ENCODE measurements around the gene DDX39B.
"Not testable (repeated sequence)": the region's sequence is repeated elsewhere in the genome, so short reads cannot be mapped to it uniquely, and the experiment has no call there.

The DDX39B gene

DNA sequence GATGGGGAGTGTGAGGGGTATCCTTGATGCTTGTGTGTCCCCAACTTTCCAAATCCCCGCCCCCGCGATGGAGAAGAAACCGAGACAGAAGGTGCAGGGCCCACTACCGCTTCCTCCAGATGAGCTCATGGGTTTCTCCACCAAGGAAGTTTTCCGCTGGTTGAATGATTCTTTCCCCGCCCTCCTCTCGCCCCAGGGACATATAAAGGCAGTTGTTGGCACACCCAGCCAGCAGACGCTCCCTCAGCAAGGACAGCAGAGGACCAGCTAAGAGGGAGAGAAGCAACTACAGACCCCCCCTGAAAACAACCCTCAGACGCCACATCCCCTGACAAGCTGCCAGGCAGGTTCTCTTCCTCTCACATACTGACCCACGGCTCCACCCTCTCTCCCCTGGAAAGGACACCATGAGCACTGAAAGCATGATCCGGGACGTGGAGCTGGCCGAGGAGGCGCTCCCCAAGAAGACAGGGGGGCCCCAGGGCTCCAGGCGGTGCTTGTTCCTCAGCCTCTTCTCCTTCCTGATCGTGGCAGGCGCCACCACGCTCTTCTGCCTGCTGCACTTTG, 33.6 kb upstream of the DDX39B start, which contains the start of gene TNF:
Gene TNF (plus strand): TSS at position 231 of the 567 bp plus-strand sequence. CDS start 177 bp downstream, at position 408.
- DNase-seq (ENCODE audit: low read depth): no peak

DNA sequence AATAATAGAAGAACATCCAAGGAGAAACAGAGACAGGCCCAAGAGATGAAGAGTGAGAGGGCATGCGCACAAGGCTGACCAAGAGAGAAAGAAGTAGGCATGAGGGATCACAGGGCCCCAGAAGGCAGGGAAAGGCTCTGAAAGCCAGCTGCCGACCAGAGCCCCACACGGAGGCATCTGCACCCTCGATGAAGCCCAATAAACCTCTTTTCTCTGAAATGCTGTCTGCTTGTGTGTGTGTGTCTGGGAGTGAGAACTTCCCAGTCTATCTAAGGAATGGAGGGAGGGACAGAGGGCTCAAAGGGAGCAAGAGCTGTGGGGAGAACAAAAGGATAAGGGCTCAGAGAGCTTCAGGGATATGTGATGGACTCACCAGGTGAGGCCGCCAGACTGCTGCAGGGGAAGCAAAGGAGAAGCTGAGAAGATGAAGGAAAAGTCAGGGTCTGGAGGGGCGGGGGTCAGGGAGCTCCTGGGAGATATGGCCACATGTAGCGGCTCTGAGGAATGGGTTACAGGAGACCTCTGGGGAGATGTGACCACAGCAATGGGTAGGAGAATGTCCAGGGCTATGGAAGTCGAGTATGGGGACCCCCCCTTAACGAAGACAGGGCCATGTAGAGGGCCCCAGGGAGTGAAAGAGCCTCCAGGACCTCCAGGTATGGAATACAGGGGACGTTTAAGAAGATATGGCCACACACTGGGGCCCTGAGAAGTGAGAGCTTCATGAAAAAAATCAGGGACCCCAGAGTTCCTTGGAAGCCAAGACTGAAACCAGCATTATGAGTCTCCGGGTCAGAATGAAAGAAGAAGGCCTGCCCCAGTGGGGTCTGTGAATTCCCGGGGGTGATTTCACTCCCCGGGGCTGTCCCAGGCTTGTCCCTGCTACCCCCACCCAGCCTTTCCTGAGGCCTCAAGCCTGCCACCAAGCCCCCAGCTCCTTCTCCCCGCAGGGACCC, 32.6 kb upstream of the DDX39B start:
- DNase-seq (ENCODE audit: low read depth): no peak

DNA sequence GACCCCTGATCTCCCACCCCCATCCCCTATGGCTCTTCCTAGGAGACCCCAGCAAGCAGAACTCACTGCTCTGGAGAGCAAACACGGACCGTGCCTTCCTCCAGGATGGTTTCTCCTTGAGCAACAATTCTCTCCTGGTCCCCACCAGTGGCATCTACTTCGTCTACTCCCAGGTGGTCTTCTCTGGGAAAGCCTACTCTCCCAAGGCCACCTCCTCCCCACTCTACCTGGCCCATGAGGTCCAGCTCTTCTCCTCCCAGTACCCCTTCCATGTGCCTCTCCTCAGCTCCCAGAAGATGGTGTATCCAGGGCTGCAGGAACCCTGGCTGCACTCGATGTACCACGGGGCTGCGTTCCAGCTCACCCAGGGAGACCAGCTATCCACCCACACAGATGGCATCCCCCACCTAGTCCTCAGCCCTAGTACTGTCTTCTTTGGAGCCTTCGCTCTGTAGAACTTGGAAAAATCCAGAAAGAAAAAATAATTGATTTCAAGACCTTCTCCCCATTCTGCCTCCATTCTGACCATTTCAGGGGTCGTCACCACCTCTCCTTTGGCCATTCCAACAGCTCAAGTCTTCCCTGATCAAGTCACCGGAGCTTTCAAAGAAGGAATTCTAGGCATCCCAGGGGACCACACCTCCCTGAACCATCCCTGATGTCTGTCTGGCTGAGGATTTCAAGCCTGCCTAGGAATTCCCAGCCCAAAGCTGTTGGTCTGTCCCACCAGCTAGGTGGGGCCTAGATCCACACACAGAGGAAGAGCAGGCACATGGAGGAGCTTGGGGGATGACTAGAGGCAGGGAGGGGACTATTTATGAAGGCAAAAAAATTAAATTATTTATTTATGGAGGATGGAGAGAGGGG, 31.7 kb upstream of the DDX39B start:
- DNase-seq (ENCODE audit: low read depth): no peak

DNA sequence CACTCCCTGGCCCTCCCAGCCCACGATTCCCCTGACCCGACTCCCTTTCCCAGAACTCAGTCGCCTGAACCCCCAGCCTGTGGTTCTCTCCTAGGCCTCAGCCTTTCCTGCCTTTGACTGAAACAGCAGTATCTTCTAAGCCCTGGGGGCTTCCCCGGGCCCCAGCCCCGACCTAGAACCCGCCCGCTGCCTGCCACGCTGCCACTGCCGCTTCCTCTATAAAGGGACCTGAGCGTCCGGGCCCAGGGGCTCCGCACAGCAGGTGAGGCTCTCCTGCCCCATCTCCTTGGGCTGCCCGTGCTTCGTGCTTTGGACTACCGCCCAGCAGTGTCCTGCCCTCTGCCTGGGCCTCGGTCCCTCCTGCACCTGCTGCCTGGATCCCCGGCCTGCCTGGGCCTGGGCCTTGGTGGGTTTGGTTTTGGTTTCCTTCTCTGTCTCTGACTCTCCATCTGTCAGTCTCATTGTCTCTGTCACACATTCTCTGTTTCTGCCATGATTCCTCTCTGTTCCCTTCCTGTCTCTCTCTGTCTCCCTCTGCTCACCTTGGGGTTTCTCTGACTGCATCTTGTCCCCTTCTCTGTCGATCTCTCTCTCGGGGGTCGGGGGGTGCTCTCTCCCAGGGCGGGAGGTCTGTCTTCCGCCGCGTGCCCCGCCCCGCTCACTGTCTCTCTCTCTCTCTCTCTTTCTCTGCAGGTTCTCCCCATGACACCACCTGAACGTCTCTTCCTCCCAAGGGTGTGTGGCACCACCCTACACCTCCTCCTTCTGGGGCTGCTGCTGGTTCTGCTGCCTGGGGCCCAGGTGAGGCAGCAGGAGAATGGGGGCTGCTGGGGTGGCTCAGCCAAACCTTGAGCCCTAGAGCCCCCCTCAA, 30.5 kb upstream of the DDX39B start, which contains the start of gene LTA:
Gene LTA (plus strand): TSS at position 249 of the 871 bp plus-strand sequence. CDS start 454 bp downstream, at position 703.
- DNase-seq (ENCODE audit: low read depth): no peak

DNA sequence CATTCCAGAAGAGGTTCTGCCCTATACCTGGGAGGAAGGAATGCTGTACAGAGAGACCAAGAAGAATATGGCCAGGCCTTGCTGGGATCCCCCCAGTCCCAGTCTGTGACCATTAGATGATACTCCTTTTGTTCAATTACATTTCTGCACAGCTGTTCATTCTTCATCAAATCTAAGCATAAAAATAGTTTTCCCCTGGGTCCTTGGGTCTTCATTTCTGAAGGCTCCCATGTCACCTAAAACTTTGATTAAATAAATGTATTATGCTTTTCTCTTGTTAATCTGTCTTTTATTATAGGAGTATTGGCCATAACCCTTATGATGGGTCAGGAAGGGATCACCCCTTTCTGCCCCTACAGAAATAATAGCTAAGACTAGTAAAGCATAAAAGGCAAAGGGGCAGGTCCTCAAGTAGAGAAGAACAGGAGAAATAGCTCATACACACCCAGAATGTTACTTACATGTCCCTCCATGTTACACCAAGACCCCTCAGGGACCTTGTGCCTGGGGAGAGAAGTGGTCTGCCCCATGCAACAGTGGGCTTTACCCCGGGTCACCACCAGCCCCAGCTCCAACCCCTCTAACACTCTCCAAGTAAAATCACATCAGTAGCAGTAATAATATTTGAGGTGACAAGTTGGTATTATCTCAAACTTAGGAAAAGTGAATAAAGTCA, 28.2 kb upstream of the DDX39B start:
- no peak for DNase-seq (ENCODE audit: low read depth)

DNA sequence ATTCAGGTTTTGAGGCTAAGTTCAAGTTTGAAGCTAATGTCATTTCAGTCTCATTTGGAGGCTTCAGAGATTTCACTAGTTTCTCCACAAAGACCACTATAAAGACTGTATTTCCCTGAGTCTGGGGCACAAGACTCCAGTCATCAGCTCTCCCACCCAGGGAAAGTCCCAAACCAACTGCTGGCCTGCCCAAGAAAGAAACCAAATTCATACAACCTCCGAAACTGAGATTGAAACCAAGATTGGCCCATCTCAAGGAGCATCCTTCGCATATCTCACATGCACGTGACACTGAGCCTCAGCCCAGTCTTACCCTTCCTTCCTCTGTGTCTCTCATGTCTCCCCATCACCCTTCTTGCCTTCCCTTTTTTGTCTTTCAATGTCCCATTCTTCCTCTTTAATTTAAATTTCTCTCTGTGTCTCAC, 26.7 kb upstream of the DDX39B start:
- no peak for DNase-seq (ENCODE audit: low read depth)

DNA sequence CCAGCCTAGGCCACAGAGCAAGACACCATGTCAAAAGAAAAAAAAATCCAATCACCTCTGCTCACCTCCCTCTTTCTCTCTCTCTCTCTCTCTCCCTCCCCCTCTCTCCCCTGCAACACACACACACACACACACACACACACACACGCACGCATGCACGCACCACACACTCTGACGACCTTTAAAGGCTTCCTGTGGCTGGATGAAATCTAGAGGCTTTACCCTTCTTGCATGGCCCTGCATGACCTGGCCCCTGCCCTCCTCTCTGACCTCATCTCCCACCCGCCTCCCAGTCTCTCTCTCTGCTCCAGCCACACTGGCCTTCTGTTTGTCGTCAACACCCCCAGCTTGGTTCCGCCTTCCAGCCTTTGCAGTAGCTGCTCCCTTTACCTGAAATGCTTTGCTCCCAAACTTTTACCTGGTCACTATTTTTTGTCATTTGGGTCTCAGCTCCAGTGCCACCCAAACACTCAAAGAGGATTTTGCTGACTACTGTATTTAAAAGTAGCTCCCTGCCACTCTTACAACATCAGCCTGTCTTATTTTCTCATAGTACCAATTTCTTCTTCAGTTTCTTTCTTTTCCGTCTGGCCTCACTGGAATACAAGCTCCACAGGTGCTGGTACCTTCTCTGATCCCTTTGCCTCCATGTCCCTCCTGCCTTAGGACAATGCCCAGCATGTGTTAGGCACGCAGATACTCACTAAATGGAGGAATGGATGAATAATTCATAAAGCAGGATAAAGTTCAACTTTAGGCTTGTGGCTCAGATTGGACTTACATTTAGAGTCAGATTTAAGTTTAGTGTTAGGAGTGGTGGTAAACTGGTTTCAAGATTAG, 25.9 kb upstream of the DDX39B start:
- no peak for DNase-seq (ENCODE audit: low read depth)

GRCh38 chr6:31560697-31561058, 18.9 kb upstream of the DDX39B start:
- DNase-seq (ENCODE audit: low read depth): no peak

GRCh38 chr6:31559958-31560696, 18.3 kb upstream of the DDX39B start:
- no peak for DNase-seq (ENCODE audit: low read depth)

DNA sequence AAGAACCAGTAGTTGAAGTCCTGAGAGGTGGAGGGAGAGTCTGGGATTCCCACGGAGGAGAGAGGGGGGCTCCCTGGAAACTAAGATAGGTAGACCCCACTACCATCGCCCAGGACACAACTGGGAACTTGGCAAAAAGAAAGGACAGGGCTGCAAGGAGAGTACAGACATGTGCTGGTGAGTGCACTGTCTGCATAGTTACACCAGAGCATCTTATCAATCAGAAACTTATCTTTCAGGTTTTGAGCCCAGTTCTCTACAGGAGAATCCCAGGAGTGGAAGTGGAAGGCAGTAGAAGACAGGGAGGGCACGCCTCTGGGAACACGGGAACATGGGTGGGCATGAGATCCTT, 17.8 kb upstream of the DDX39B start:
- DNase-seq (ENCODE audit: low read depth): no peak

DNA sequence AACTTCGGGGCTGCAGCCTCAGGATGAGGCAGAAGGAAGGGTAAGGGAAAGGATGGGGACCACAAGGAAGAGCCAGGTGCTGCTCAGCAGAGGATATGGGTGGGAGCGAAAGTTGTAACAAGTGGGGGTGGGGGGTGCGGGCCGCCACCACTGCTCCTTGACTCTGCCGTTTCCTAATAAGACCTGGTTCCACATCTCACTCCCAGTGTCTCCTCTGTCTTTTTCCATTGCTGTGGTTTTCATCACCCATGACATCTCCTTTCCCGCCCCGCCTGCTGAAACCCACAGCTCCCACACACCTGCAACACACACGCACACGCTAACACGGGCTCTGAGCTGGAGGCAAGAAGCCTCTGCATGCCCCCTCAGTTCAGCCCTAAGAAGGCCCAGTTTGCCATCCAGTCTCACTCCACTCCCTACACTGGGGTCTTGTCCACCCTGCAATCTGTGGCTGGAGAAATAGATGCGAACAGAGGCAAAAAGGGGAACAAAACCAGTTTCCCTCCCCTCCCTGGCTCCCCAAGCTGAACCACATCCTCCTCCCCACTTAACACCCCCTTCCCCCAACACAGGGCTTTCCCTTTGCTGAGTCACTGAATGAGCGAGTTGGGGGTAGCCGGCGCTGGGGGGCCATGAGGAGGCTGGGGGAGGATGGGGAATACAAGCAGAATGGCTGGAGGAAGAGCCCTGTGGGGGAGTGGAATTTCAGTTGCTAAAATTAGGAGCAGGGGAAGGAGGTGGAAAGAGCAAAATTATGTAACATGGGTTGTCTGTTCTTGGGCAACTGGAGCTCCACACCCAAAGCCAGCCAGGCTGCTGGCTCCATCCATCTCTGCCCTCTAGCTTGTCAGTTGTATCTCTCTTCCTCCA, 17.1 kb upstream of the DDX39B start:
- DNase-seq (ENCODE audit: low read depth): no peak

- DNase-seq (ENCODE audit: low read depth): no peak
Measured at GRCh38 chr6:31558318-31558625, 16.5 kb upstream of the DDX39B start.

GRCh38 chr6:31557443-31558317, 15.9 kb upstream of the DDX39B start:
- DNase-seq (ENCODE audit: low read depth): no peak

DNA sequence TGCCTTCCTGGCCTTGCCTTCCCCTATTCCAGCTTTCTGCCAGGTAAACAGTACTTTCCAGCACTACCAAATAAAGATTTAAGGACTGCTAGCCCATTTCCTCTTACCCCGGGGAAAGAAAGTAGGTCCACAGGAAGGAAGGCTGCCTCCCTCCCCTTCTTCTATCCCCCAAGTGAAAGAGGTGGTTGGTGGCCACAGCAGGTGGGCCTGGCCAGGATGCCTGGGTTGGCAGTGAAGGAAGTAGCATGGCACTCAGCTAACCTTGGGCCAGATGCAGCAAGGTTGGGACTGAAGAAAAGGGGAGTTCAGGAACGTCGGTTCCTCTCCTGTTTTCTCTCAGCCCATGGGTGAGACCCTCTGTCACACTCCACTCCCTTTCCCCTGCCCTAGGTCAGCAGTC, 14.5 kb upstream of the DDX39B start:
- no peak for DNase-seq (ENCODE audit: low read depth)

DNA sequence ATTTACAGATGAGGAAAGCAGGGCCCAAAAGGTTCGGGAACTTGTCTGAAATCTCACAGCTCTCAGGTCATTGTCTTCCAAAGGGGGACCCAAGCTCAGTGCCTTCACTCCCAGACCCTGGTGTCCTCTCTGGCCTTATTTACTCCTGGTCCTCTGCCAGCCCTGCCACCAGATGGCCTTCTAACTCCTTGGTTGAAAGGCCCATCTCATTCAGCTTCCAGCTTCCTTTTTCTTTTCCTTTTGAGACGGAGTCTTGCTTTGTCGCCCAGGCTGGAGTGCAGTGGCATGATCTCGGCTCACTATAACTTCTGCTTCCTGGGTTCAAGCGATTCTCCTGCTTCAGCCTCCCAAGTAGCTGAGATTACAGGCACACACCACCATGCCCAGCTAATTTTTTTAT, 9.6 kb upstream of the DDX39B start:
- DNase-seq (ENCODE audit: low read depth): not testable (repeated sequence)

- DNase-seq (ENCODE audit: low read depth): no peak
Measured at GRCh38 chr6:31548544-31548873, 6.7 kb upstream of the DDX39B start.

DNA sequence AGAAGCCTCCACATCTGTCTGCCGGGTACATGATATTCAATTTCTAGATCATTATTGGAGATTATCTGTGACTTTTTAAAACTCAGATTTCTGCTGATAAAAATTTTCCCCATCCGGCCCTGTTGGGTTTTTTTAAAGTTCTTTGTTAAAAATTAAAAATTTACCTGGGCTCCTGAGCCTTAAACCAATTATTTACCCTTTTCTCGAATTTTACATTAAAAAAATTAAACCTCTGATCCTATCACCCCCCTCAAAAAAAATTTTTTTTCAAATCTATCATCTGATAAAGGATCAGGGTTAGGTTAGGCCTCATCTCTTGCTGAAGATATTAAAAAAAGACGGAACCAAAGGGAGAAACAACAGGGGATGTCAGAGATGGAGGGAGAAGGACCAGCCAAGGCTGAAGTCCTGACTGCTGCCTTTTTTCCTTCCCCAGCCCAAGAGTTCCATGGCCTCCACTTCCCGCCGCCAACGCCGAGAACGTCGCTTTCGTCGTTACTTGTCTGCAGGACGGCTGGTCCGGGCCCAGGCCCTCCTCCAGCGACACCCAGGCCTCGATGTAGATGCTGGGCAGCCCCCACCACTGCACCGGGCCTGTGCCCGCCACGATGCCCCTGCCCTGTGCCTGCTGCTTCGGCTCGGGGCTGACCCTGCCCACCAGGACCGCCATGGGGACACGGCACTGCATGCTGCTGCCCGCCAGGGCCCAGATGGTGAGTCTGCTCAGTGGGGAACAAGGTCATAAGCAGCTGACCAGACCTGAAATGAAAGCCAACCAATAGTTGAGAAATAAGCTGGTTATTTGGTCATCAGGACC, 6.1 kb upstream of the DDX39B start:
- DNase-seq (ENCODE audit: low read depth): no peak
